CD14-positive monocyte (primary cell): ENCODE results near the gene MAD1L1. TPM values are rescaled to one million over a fixed set of nuclear protein-coding genes. Genes with fewer than 3 reads are reported as not detected.
"Not testable (repeated sequence)": the region's sequence is repeated elsewhere in the genome, so short reads cannot be mapped to it uniquely, and the experiment has no call there.

Experiments
- DNase-seq, 3 donors: peaks; one replicate each; pipeline ENCODE4 v3.0.0-alpha.2; 2011 to 2022
- H2AFZ ChIP-seq: 2 replicates; pipeline ENCODE4 v1.6.0; 2012; ENCODE audit warnings: mild to moderate bottlenecking, low read depth, low read length, inconsistent platforms; ENCODE audit not compliant: insufficient read depth, poor library complexity, severe bottlenecking
- H3K27ac ChIP-seq, 2 donors: 1 replicate in 1 of 2; 2 replicates in 1 of 2; pipeline ENCODE4 v1.5.1; 2012 to 2013; ENCODE audit warnings: low read length in 2 of 2, control low read depth in 1 of 2, inconsistent platforms in 1 of 2, low read depth in 1 of 2, mild to moderate bottlenecking in 1 of 2
- H3K27me3 ChIP-seq, 2 donors: one replicate each; pipeline versions ENCODE4 v1.6.0 to v1.6.1; 2011 to 2013; ENCODE audit warnings: low read length in 2 of 2; ENCODE audit not compliant: control insufficient read depth in 2 of 2, insufficient read depth in 2 of 2
- H3K36me3 ChIP-seq, 2 donors: replicated peaks in 1 of 2; 1 replicate in 1 of 2; 2 replicates in 1 of 2; pipeline versions ENCODE4 v1.5.1 to v1.6.1; 2012 to 2013; ENCODE audit warnings: low read length in 2 of 2, control low read depth in 1 of 2, inconsistent platforms in 1 of 2, mild to moderate bottlenecking in 1 of 2; ENCODE audit not compliant: insufficient read depth in 2 of 2, control insufficient read depth in 1 of 2
- H3K4me1 ChIP-seq, 2 donors: 1 replicate in 1 of 2; 2 replicates in 1 of 2; pipeline versions ENCODE4 v1.5.1 to v1.6.1; 2012 to 2013; ENCODE audit warnings: low read length in 2 of 2, control low read depth in 1 of 2, inconsistent platforms in 1 of 2, mild to moderate bottlenecking in 1 of 2, moderate library complexity in 1 of 2; ENCODE audit not compliant: insufficient read depth in 2 of 2, control insufficient read depth in 1 of 2
- H3K4me2 ChIP-seq: replicated peaks from 2 replicates; pipeline ENCODE3; 2012; ENCODE audit warnings: low read length, moderate library complexity, mild to moderate bottlenecking; ENCODE audit not compliant: poor library complexity, severe bottlenecking; ENCODE audit errors: extremely low read depth
- H3K4me3 ChIP-seq, 3 experiments: fragments of 200-600 bp in 1 of 3; sonication (generic) in 1 of 3; replicated peaks in 1 of 3; 1 replicate in 2 of 3; 2 replicates in 1 of 3; pipeline ENCODE4 v1.5.1; 2011 to 2013; ENCODE audit warnings: low read length in 3 of 3, mild to moderate bottlenecking in 3 of 3, control low read depth in 2 of 3, low read depth in 2 of 3, inconsistent platforms in 1 of 3, moderate library complexity in 1 of 3
- H3K79me2 ChIP-seq: 2 replicates; pipeline ENCODE4 v1.6.0; 2012; ENCODE audit warnings: mild to moderate bottlenecking, control low read depth, inconsistent platforms, low read length, moderate library complexity; ENCODE audit not compliant: insufficient read depth
- H3K9ac ChIP-seq: 2 replicates; pipeline ENCODE4 v1.6.0; 2017; ENCODE audit warnings: low read length, mild to moderate bottlenecking; ENCODE audit not compliant: insufficient read depth, poor library complexity, severe bottlenecking
- H3K9me3 ChIP-seq, 2 donors: replicated peaks in 1 of 2; 1 replicate in 1 of 2; 2 replicates in 1 of 2; pipeline versions ENCODE4 v1.5.1 to v1.6.1; 2012 to 2013; ENCODE audit warnings: low read length in 2 of 2, control low read depth in 1 of 2; ENCODE audit not compliant: control insufficient read depth in 1 of 2, insufficient read depth in 1 of 2
- H4K20me1 ChIP-seq: 2 replicates; pipeline ENCODE4 v1.6.0; 2012; ENCODE audit warnings: mild to moderate bottlenecking, low read length, control low read depth, moderate library complexity; ENCODE audit not compliant: insufficient read depth
- H3K27ac Mint-ChIP-seq, 7 donors: one replicate each; pipeline ENCODE4 v1.8.0; 2020; ENCODE audit warnings: mild to moderate bottlenecking in 7 of 7, mixed read lengths in 7 of 7, moderate library complexity in 6 of 7, inconsistent platforms in 2 of 7
- H3K27me3 Mint-ChIP-seq, 3 donors: one replicate each; pipeline ENCODE4 v1.8.0; 2021 to 2022; ENCODE audit warnings: low read depth in 3 of 3, mild to moderate bottlenecking in 3 of 3, mixed read lengths in 3 of 3, moderate library complexity in 3 of 3, inconsistent platforms in 1 of 3
- H3K36me3 Mint-ChIP-seq, 2 donors: one replicate each; pipeline ENCODE4 v1.8.0; 2020; ENCODE audit warnings: mixed read lengths in 2 of 2, inconsistent platforms in 1 of 2, mild to moderate bottlenecking in 1 of 2
- H3K4me1 Mint-ChIP-seq: one replicate; pipeline ENCODE4 v1.8.0; 2020; ENCODE audit warnings: mild to moderate bottlenecking, mixed read lengths
- H3K4me3 Mint-ChIP-seq, 2 donors: one replicate each; pipeline ENCODE4 v1.8.0; 2020; ENCODE audit warnings: mild to moderate bottlenecking in 2 of 2, mixed read lengths in 2 of 2, moderate library complexity in 1 of 2
- H3K9me3 Mint-ChIP-seq, 7 donors: one replicate each; pipeline ENCODE4 v1.8.0; 2020 to 2022; ENCODE audit warnings: mixed read lengths in 7 of 7, mild to moderate bottlenecking in 6 of 7, moderate library complexity in 6 of 7, inconsistent platforms in 2 of 7
- CTCF ChIP-seq: fragments of 200-600 bp; IDR thresholded peaks from one replicate; pipeline ENCODE4 v1.8.0; 2022; ENCODE audit warnings: antibody characterized with exemption, mild to moderate bottlenecking
- WGBS: methylation state at CpG from one replicate; pipeline ENCODE4 v1.1.5; 2013; ENCODE audit warnings: missing lambda C conversion rate; ENCODE audit not compliant: insufficient coverage; 5-methylcytosine and 5-hydroxymethylcytosine counted together
- intact Hi-C, 2 donors: fragments of 100-400 bp; cut with micrococcal nuclease; formaldehyde crosslinking; loops; one replicate each; pipeline versions ENCODE4 v1.15.0 to v1.15.1; 2023
- polyA plus RNA-seq, 3 donors: library from polyadenylated mRNA; depleted of rRNA in 1 of 3; unstranded in 2 of 3; stranded (reverse) in 1 of 3; fragments of 300-500 nt in 2 of 3; fragments of >200 nt in 1 of 3; fragmentation: Illumina TruSeq in 2 of 3; gene quantifications; 1 replicate in 2 of 3; 2 replicates in 1 of 3; pipeline ENCODE4 v1.2.3, GENCODE V29; 2012 to 2021

The MAD1L1 gene
- polyA plus RNA-seq, 3 donors = 22.0 to 39.4 (median 33.2) TPM

- H3K4me1 Mint-ChIP-seq = not testable (repeated sequence)
These were observed 392.0 kb downstream of the MAD1L1 start for GRCh38 chr7:1840744-1841143.

DNA sequence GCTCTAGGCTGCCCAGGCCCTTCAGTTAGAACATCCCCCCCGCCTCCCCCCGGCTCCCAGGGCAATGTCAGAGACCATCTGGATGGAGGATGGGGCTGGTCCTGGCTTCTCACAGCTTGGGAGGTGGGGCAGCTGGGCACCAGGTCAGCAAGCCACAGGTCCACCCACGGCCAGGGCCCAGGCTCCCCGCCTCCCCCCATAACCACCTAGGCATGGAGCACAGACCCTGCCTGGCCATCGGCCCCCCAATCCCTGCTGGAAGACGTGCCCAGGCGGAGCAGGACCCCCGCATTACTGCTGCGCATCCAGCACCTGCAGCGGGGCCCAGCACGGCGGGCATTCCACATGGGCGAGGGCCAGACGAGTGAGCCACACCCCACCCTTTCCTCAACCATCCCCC, 393.0 kb downstream of the MAD1L1 start:
- intact Hi-C loops = no loop called here
- 96% methylated on average over 7 of the region's 14 CpGs for WGBS

More at GRCh38 chr7:1840744-1841143, 392.0 kb downstream of the MAD1L1 start:
- H3K9me3 Mint-ChIP-seq, H3K4me1 ChIP-seq, H3K27ac ChIP-seq, H3K27me3 Mint-ChIP-seq, H3K4me3 ChIP-seq, H3K9me3 ChIP-seq, H3K27ac Mint-ChIP-seq, H2AFZ ChIP-seq, H3K9ac ChIP-seq, H3K27me3 ChIP-seq, H3K4me3 Mint-ChIP-seq, H3K79me2 ChIP-seq, intact Hi-C loops, H3K4me2 ChIP-seq, DNase-seq: not testable (repeated sequence)
- peaks cover 21% of the 10 kb centered on the region for H4K20me1 ChIP-seq
- H3K36me3 Mint-ChIP-seq = peaks cover 20 to 37% of the 10 kb centered on the region in 2 donors
- peaks cover 0 to 15% of the 10 kb centered on the region in 2 donors for H3K36me3 ChIP-seq
- 98% methylated on average over 12 of the region's 18 CpGs for WGBS

GRCh38 chr7:1838911-1839531, 393.7 kb downstream of the MAD1L1 start:
- H3K4me2 ChIP-seq, H3K4me1 Mint-ChIP-seq, H3K4me3 ChIP-seq, H3K4me1 ChIP-seq, H3K9ac ChIP-seq, H3K4me3 Mint-ChIP-seq, H3K27me3 ChIP-seq, H4K20me1 ChIP-seq, DNase-seq, H2AFZ ChIP-seq, H3K79me2 ChIP-seq, intact Hi-C loops, H3K27me3 Mint-ChIP-seq, H3K27ac ChIP-seq, H3K9me3 ChIP-seq: not testable (repeated sequence)
- 97% methylated on average over 13 of the region's 21 CpGs for WGBS
- peak overlapping the region in 1 of 7 donors; percentile 28 for H3K27ac Mint-ChIP-seq
- H3K36me3 Mint-ChIP-seq = peaks cover 20 to 34% of the 10 kb centered on the region in 2 donors
- H3K36me3 ChIP-seq = peaks cover 0 to 11% of the 10 kb centered on the region in 2 donors
- peaks cover 3 to 15% (median 12%) of the 10 kb centered on the region in 7 donors for H3K9me3 Mint-ChIP-seq

More for the DNA sequence above, 393.0 kb downstream of the MAD1L1 start:
- Histone ChIP-seq H3K9me3 (peaks cover 0 to 5% of the 10 kb centered on the region in 2 donors), H3K79me2 (no peaks in the 10 kb centered on the region), H4K20me1 (peaks cover 15% of the 10 kb centered on the region), H3K27ac (no peak overlapping the region), H3K4me2 (no peak overlapping the region), H3K9ac (no peak overlapping the region), H3K4me1 (no peaks in the 10 kb centered on the region), H3K27me3 (no peaks in the 10 kb centered on the region), H3K4me3 (no peak overlapping the region), H2AFZ (no peak overlapping the region), H3K36me3 (peaks cover 0 to 11% of the 10 kb centered on the region in 2 donors)
- H3K4me3 Mint-ChIP-seq = no peak overlapping the region
- peaks cover 20 to 34% of the 10 kb centered on the region in 2 donors for H3K36me3 Mint-ChIP-seq
- H3K4me1 Mint-ChIP-seq = no peaks in the 10 kb centered on the region
- peaks cover 0 to 2% (median 0%) of the 10 kb centered on the region in 3 donors for H3K27me3 Mint-ChIP-seq
- peak overlapping the region in 1 of 7 donors; percentile 23 for H3K27ac Mint-ChIP-seq
- H3K9me3 Mint-ChIP-seq = peaks cover 3 to 13% (median 9%) of the 10 kb centered on the region in 7 donors
- no peak for TF ChIP-seq CTCF
- DNase-seq = no peak

DNA sequence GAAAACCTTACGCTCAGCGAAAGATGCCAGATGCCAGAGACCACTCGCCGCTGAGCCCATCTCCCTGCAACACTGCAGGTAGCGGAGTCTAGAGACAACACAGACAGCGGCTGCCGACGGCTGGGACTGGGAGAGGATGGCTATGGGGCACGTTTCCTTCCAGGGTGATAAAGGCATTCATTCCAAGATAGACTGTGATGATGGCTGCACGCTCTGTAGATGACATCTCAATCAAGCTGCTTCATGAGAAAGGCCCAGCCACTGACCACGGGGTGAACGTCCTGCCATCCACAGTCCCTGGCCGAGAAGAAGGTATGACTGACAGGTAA, 394.2 kb downstream of the MAD1L1 start:
- H3K4me3 ChIP-seq, intact Hi-C loops, H4K20me1 ChIP-seq, H3K27ac Mint-ChIP-seq, H2AFZ ChIP-seq, H3K9me3 ChIP-seq, H3K4me1 Mint-ChIP-seq, H3K4me1 ChIP-seq, H3K27me3 Mint-ChIP-seq, H3K9ac ChIP-seq, H3K36me3 ChIP-seq, DNase-seq, H3K4me3 Mint-ChIP-seq, H3K27ac ChIP-seq, H3K27me3 ChIP-seq, H3K4me2 ChIP-seq, H3K79me2 ChIP-seq: not testable (repeated sequence)
- Mint-ChIP-seq H3K36me3 (peaks cover 20 to 33% of the 10 kb centered on the region in 2 donors), H3K9me3 (peaks cover 3 to 20% (median 17%) of the 10 kb centered on the region in 7 donors)
- WGBS = 98% methylated on average over 8 of the region's 13 CpGs
